AG04449 (cell line): ENCODE results near the gene IL1RAPL1.

Source experiments
- CTCF ChIA-PET: fragments of 350-600 bp; formaldehyde crosslinking; extraction: SDS; loops from one replicate; lab custom pipeline; 2021; ENCODE audit warnings: antibody characterized with exemption; lab: Yijun Ruan, JAX
- POLR2A ChIA-PET: fragments of 400-600, 350-600 bp; formaldehyde crosslinking; extraction: SDS; loops from one replicate; lab custom pipeline; 2020; ENCODE audit warnings: antibody characterized with exemption, inconsistent platforms; lab: Yijun Ruan, JAX
- DNase-seq: peaks from one replicate; pipeline ENCODE4 v3.0.0-alpha.2; 2010; ENCODE audit warnings: low read depth, low spot score
- H3K4me3 ChIP-seq: 2 replicates; pipeline ENCODE4 v1.5.1; 2011; ENCODE audit warnings: low read depth, mild to moderate bottlenecking, control low read depth, low read length
- CTCF ChIP-seq: IDR thresholded peaks from one replicate; pipeline ENCODE4 v1.5.1; 2011; ENCODE audit warnings: mild to moderate bottlenecking, moderate library complexity, low read length, control low read depth, inconsistent platforms; ENCODE audit not compliant: insufficient read depth; ENCODE audit errors: missing control alignments

The IL1RAPL1 gene

GRCh38 chrX:29824176-29824906, 1237.1 kb downstream of the IL1RAPL1 start:
- POLR2A ChIA-PET: no interaction called here

GRCh38 chrX:29826742-29827141, 1239.5 kb downstream of the IL1RAPL1 start:
- no peak for TF ChIP-seq CTCF
- ChIA-PET CTCF (no interaction called here), POLR2A (no interaction called here)
- no peak for DNase-seq
- no peak overlapping the region for H3K4me3 ChIP-seq

More at GRCh38 chrX:29824176-29824906, 1237.1 kb downstream of the IL1RAPL1 start:
- DNase-seq: no peak
- H3K4me3 ChIP-seq: no peak overlapping the region
- no peak for TF ChIP-seq CTCF
- CTCF ChIA-PET: interaction anchor here (1.0 to 1.2 kb wide), 2 partner anchors 76 to 346 kb away, joined by 3 read pairs; no protein-coding TSS in a partner anchor

- CTCF ChIA-PET: no interaction called here
- POLR2A ChIA-PET: no interaction called here
- no peak overlapping the region for H3K4me3 ChIP-seq
- DNase-seq: no peak
- TF ChIP-seq CTCF: no peak
Measured at GRCh38 chrX:29834311-29834710, 1247.1 kb downstream of the IL1RAPL1 start.

- POLR2A ChIA-PET: no interaction called here
- TF ChIP-seq CTCF: no peak
- no peak for DNase-seq
- H3K4me3 ChIP-seq: no peak overlapping the region
- CTCF ChIA-PET: no interaction called here
Measured at GRCh38 chrX:29834764-29835163, 1247.5 kb downstream of the IL1RAPL1 start.

GRCh38 chrX:29841750-29842149, 1254.5 kb downstream of the IL1RAPL1 start:
- DNase-seq: no peak
- no peak for TF ChIP-seq CTCF
- no peak overlapping the region for H3K4me3 ChIP-seq
- ChIA-PET POLR2A (no interaction called here), CTCF (no interaction called here)

GRCh38 chrX:29842552-29842951, 1255.3 kb downstream of the IL1RAPL1 start:
- ChIA-PET CTCF (no interaction called here), POLR2A (no interaction called here)
- DNase-seq: no peak
- TF ChIP-seq CTCF: no peak
- H3K4me3 ChIP-seq: no peak overlapping the region
